ENCODE measurements around the gene PRDM16.

PRDM16 gene

DNA sequence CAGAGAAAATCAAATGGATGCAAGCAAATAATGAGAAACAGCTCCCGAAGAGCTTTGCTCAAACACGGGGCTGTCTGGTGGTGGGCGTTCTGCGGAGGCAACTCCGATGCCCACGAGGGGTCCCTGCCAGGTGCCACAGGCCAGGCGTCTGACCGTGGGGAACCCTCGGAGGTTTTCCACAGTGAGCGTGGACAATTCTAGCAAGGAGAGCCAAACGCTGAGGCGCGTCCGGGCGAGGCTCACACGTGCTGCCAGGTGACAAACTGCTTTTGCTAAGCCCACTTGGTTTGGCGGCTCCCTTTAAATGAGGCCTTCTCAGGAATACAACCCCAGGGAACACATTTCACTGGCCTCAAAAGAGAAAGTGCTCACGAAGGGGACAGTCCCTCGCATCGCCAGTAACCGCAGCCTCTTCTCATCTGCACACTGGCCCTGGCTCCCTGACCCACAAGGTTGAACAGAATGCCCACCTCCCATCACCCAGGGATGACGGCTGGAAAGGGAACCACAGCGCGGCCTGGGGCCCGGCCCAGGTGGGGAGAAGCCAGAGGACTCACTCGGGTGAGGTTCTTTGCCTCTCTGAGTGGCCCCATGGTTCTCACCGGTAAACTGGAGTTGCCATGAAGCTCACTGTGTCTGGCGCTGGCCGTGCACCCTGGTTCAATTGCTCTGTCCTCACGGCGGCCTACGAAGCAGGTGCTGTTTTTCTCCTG lies 97.4 kb downstream of the PRDM16 start:
- DNase-seq: no peak

DNA sequence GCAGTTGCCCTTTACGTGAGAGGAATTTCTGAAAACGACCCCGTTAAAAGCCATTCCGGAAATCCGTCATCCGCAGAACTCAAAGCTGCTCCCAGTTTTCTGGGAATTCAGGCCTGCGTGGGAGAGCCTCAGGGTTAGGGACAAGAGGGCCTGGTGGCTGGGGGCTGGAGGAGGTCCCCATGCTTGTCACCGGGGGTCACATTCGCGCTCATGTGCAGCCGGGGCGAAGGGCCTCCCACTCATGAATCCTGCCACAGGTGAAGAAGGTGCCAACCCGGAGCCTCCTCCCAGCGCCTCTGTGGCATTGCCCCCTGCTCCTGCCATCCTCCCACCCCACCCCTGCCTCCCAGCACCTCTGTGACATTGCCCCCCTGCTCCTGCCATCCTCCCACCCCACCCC lies 98.3 kb downstream of the PRDM16 start:
- no peak for DNase-seq

DNA sequence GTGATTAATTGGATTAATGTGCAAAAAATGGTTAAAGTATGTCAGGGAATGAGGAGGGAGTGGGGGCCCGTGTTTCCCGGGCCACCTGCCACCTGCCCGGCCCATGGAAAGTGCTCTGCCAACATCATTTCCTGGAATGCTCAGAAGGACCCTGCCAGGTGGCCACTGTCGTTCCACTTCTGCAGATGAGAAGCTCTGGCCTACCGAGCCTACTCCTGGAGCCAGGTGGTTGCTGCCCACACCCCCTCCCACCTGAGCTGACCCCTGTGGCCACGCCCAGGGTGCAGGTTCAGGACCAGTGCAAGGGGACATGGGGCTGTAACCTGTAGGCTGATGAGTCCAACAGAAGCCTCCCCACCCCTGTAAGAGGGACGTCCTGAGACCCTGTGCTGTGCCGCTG lies 99.7 kb downstream of the PRDM16 start:
- no peak for DNase-seq

DNA sequence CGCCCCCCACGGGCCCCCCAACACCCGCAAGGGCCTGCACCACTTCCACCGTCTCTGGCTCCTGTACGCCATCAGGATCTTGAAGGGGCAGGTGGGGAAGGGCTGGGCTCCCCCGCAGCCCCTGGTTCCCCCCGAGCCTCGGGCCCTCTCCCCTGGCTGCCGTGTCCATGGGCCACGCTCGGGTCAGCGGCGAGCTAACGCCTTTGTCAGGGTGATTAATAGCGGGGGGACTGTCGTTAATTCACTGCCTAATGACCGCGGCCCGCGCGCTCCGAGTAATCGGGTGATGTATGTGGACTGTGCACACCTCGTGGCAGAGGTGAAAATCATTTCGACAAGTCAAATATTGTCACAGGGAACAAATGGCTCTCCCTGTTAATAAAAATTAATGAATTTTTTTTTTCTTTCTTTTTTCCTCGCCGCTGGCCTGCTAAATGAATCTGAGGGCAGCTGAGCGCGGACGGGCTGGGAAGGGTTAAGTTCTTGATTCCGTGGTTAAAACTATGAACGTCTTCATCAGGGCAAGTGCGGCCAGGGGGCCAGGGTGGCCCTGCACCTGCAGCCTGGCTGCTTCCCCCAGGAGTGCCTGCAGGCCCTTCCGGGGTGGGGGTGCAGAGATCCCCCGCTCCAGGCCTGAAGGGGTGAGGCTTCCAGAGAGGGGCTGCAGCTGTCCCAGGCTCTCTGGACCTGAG lies 100.8 kb downstream of the PRDM16 start:
- no peak for DNase-seq

GRCh38 chr1:3170561-3171453 lies 101.8 kb downstream of the PRDM16 start:
- peak; percentile 30 for DNase-seq

GRCh38 chr1:3171761-3172160 lies 102.8 kb downstream of the PRDM16 start:
- DNase-seq: no peak

DNA sequence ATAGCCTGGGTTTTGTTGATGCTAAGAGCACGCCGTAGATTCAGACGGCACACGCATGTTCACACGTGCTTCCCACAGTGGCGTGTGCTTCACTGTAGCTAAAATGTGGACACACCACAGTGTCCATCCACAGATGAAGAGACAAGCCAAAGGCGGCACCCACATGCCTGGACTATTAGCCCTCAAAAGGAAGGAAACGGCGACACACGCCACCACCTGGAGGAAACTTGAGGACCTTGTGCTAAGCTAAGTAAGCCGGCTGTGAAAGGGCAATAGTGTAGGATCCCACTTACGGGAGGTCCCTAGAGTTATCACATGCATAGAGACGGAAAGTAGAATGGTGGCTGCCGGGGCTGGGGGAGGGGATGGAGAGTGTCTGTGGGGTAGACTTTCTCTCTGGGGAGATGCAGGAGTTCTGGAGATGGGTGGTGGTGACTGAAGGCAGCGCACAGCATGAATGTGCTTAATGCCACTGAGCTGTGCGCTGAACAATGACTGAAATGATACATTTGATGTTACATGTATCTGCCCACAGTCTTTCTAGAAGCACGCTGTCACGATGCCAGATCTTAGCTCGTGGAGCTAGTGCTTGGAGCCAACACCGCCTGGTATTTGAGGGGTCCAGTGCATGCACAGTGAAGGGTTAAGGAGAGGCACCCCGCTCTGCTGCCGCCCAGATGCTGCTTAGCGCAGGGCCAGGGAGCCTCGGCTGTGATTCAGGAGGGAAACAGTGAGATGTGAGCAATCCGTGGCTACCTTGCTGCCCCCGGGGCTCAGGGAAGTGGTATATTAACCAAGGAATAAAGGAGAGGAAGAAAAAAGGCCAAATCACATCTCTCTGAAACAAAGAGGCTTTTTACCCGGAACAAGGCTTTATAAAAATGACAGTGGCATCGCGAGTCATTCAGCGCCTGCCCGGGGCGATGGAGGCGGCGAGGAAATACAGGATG lies 103.7 kb downstream of the PRDM16 start:
- DNase-seq: no peak

DNA sequence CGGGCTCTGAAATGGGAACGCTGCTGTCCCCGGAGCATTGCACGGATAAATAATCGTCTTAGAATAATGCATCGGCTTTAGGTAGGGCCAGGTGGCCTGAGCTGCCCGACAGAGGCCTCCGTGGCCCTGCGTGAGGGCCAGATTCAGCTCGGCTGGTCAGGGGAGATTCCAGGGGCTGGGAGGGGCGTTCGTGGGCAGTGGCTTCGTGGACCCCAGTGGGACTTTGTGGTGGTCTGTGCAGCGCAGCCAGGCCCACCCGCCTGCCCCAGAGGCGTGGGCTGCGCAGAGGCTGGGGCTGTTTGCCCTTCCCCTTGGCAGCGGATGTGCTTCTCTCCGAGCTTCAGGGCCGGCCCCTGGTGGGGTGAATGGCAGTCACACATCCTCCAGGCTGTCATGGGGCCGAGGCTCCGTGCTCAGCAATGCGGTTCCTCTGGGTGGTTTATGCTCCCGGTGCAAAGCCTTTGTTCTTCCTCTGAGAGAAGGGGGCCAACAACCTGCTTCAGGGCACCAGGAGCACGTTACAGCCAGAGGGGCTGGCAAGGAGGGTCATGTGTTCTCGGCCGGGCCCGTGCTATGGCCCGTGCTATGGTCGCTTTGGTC lies 104.5 kb downstream of the PRDM16 start:
- no peak for DNase-seq

- DNase-seq: no peak
These were observed 105.7 kb downstream of the PRDM16 start for GRCh38 chr1:3174487-3175247.

DNA sequence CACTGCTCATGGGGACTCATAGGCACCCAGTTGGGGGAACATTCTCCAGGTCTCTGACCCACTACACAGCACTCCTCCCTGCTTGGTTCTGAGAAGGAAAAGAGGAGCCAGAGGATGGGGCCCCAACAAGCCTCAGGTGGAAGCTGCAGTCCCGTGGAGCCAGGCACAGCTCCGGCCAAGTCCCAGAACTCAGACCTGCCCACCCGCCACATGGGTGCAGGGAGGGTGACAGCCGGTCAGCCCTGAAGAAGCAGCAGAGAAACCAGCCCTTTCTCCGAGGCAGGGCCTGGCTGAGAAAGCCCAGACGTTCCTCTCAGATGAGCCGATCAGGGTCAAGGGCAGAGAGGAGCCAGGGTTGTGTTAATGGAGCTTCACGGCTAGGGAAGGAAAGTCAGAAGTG lies 106.5 kb downstream of the PRDM16 start:
- DNase-seq: no peak

- no peak for DNase-seq
These were observed 107.0 kb downstream of the PRDM16 start for GRCh38 chr1:3176028-3176427.

DNA sequence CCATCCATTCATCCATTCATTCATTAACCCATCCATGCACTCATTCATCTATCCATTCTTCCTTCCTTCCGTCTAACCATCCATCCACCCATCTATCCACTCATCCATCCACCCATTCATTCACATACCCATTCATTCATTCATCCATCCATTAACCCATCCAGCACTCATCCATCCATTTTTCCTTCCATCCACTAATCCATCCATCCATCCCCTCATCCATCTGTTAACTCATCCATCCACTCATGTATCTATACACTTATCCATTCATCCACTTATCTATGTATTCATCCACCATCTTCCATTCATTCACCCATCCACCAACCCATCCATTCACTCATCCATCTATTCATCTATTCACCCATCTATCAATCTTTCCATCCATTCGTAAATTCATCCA lies 107.8 kb downstream of the PRDM16 start:
- DNase-seq: no peak

DNA sequence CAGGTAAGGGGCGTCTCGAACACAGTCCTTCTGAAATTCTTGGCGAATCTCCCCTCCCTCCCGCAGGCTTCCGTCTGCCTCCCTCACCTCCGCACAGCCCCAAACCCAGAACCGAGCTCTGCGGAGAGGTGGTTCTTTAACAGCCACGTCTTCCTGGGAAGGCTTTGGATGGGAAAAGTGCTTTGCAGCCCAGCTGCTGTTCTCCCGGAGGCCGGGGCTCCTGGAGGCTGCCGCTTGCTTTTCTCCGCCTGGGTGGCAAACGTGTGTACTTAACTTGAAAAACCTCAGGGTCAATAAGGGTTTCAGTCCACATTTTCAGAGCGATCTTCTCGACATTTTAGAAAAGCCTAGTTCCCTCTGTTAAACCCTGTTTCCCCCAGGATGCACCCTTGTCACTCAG lies 109.3 kb downstream of the PRDM16 start:
- no peak for DNase-seq

DNA sequence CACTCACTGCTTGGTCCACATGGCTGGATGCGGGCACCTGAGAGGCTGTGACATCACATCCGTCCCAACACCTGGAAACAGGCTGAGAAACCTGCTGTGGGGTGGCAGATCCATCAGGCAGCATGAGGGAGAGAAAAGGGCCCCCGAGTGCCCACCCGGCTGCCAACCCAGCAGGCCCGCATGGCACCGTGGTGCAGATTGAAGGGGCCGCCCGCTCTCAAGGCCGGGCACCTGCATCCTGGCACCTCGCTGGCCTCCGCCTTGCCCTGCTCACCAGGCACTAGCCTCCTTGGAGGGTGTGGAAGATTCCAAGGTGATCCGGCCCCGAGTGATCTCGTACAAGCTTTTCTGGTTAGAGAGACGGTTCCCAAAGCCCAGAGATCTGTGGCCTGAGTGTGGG lies 110.5 kb downstream of the PRDM16 start:
- no peak for DNase-seq

- no peak for DNase-seq
These were observed 111.9 kb downstream of the PRDM16 start for GRCh38 chr1:3180915-3181314.

GRCh38 chr1:3181956-3182355 lies 113.0 kb downstream of the PRDM16 start:
- DNase-seq: no peak

DNA sequence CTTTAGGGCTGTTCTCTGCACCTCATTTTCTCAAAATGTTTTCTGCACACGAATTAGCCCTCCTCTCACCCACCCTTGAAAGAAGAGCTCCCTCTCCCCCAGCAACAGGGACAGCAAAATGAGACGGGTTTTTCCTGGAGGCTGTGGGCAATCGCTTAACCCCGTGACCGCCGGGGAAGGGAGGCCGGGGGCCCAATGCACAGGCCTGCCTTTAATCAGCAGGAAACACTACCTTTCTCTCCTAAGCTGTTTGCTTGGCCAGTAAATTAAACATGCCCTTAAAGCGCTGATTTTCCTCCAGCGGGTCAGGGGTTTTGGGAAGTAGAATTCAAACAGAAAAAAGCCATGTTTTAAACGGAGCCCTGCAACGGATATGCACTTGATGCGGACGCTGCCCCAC lies 114.4 kb downstream of the PRDM16 start:
- DNase-seq: no peak

DNA sequence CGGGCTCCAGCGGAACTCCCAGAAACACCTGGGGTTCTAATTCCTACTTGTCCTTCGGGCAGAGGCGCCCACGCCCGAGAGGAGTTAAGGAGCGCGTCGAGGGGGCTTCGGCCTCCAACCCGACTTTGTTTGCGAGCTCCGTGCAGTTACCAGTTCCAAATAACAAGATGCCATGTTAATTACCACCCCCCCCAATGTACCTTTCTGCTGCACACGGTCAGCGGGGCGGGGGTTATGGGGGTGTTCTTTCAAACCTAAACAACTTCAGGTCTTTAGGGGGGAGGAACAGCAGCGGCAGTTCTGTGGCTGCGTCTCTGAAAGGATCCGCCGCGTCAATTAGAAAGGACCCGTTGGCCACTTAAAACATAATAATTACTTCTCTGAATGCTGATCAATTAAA lies 114.8 kb downstream of the PRDM16 start:
- no peak for DNase-seq

DNA sequence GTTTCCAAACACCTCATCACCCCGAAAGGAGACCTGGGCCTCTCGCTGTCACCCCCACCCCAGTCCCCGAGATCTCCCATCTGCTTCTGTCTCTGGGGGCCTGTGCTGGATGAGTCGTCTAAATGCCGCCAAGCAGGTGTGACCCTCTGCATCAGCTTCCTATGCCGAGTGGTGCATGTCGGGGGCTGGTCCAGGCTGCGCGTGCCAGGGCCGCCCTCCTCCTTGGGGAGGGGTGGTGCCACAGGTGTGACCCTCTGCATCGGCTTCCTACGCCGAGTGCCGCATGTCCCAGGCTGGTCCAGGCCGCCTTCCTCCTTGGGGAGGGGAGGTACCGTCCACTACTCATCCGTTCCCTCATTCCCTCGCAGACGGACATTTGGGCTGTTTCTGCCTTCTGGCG lies 115.7 kb downstream of the PRDM16 start:
- no peak for DNase-seq

DNA sequence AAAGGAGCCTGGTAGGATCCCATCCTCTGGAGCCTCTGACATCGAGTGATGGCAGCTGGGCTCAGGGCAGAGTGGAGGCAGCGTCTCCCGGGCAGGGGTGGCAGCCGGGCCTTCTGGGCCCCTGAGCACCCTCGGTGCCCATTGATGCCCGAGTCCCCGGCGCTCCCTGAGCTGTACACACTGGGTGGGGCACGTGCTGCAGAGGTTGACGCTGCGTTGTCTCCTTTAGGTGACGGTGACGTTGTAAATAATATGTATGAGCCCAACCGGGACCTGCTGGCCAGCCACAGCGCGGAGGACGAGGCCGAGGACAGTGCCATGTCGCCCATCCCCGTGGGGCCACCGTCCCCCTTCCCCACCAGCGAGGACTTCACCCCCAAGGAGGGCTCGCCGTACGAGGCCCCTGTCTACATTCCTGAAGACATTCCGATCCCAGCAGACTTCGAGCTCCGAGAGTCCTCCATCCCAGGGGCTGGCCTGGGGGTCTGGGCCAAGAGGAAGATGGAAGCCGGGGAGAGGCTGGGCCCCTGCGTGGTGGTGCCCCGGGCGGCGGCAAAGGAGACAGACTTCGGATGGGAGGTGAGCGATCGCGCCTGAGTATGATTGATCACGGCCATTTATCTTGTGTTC lies 117.0 kb downstream of the PRDM16 start:
- DNase-seq: no peak

GRCh38 chr1:3186526-3186921 lies 117.5 kb downstream of the PRDM16 start:
- DNase-seq: peak; percentile 74

Data from fibroblast of skin of scalp (primary cell).